Measurements from ENCODE around the gene ADAMTS2.

DNA sequence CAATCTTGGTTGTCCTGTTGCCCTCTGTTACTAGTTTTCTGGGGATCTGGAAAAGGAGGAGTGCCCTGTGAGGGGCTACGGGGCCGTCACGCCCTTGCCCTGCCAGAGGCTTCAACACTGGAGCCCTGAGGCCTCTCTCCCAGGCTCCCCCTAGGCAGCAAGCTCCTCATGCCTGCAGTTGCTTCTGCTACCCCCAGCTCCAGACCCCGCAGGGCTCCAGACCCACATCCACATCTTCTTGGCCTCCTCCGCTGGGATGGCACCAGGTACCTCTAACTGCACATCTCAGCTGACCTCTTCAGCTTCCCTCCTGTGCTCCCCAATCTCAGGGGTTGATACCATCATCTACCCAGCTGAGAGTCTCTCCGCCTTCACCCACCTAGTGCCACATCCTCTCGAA is 169.1 kb downstream of the ADAMTS2 start:
- TF ChIP-seq POLR2A (IDR thresholded peaks at IDR 0.05; ENCODE audit: low read depth, low read length) (no peak), SPI1 (IDR thresholded peaks at IDR 0.05; ENCODE audit: low read depth, low read length) (no peak), PAX5 (IDR thresholded peaks at IDR 0.05; ENCODE audit: insufficient read depth, low read length, severe bottlenecking) (no peak), POLR2AphosphoS5 (IDR thresholded peaks at IDR 0.05; ENCODE audit: low read depth, low read length) (no peak), TAF1 (IDR thresholded peaks at IDR 0.05; ENCODE audit: low read depth, low read length) (no peak)

All from GM12891 (cell line).